ENCODE data around the gene MORC3. TPM values are rescaled to one million over a fixed set of nuclear protein-coding genes. Genes with fewer than 3 reads are reported as not detected.
"Not testable (repeated sequence)": the region's sequence is repeated elsewhere in the genome, so short reads cannot be mapped to it uniquely, and the experiment has no call there.

The MORC3 gene
- total and polyA plus RNA-seq, 8 donors = 8.0 to 95.1 (median 19.8) TPM

DNA sequence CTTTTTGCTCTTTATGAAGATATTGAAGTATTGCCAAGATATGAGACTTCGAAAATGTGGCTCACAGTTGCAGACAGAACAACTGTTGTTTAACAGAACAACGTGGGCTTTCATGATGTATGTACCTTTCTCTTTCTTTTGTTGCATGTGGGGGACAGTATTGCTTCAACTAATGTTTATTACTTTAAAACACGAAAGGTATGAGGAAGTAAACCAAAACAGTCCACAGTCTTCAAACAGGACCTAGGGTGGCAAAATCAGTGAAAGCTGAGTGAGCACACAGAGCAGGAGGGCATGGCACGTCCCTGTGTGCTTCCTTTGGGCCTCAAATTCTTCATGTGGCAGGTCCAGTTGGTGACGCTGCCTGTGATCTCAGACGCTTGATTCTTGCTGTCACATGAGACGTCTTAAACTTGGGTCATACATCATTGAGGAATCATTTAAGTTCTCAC, 57.4 kb downstream of the MORC3 start:
- no peaks in the 10 kb centered on the region for H3K9me3 ChIP-seq
- 46 to 60% (median 49%) methylated on average over 7 of the region's 7 CpGs for WGBS, 5 donors
- intact Hi-C loops (cut with DNase I; ENCODE audit: low total_unique reads) = no loop called here
- TF ChIP-seq POLR2A (IDR thresholded peaks at IDR 0.05) (no peak), EP300 (IDR thresholded peaks at IDR 0.05) (no peak), POLR2AphosphoS5 (IDR thresholded peaks at IDR 0.05) (no peak)
- TF ChIP-seq, protein P1, sequence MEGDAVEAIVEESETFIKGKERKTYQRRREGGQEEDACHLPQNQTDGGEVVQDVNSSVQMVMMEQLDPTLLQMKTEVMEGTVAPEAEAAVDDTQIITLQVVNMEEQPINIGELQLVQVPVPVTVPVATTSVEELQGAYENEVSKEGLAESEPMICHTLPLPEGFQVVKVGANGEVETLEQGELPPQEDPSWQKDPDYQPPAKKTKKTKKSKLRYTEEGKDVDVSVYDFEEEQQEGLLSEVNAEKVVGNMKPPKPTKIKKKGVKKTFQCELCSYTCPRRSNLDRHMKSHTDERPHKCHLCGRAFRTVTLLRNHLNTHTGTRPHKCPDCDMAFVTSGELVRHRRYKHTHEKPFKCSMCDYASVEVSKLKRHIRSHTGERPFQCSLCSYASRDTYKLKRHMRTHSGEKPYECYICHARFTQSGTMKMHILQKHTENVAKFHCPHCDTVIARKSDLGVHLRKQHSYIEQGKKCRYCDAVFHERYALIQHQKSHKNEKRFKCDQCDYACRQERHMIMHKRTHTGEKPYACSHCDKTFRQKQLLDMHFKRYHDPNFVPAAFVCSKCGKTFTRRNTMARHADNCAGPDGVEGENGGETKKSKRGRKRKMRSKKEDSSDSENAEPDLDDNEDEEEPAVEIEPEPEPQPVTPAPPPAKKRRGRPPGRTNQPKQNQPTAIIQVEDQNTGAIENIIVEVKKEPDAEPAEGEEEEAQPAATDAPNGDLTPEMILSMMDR (IDR thresholded peaks at IDR 0.05) = no peak
- no peaks in the 10 kb centered on the region for H3K27me3 ChIP-seq
- peak in 1 of 2 donors; percentile 38 for DNase-seq
- H3K27ac ChIP-seq = peak overlapping the region in 3 of 5 donors; percentile 7 to 38 (median 16)
- H3K4me1 ChIP-seq = peaks cover 0 to 16% (median 4%) of the 10 kb centered on the region in 4 donors
- H3K36me3 ChIP-seq = peaks cover 25 to 63% (median 62%) of the 10 kb centered on the region in 4 donors
- no peak overlapping the region for H3K4me3 ChIP-seq

DNA sequence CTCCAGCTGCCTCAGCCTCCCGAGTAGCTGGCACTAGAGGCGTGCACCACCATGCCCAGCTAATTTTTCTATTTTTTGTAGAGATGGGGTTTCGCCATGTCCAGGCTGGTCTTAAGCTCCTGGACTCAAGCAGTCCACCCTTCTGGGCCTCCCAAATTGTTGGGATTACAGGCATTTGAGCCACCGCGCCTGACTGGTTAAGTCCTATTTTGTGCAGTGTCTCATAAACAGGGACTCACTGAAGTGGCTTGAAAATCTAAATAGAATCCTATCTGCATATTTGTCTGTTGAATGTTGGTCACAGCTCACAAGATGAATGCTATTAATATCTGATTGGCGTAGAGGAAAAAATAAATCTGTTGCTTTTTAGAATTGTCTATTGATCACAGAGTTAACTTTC, 59.3 kb downstream of the MORC3 start:
- no peaks in the 10 kb centered on the region for H3K9me3 ChIP-seq
- intact Hi-C loops (cut with DNase I; ENCODE audit: low total_unique reads) = no loop called here
- H3K27me3 ChIP-seq = no peaks in the 10 kb centered on the region
- no peak overlapping the region for H3K4me3 ChIP-seq
- H3K4me1 ChIP-seq = peaks cover 0 to 21% (median 4%) of the 10 kb centered on the region in 4 donors
- no peak for DNase-seq
- peaks cover 8 to 45% (median 44%) of the 10 kb centered on the region in 4 donors for H3K36me3 ChIP-seq
- TF ChIP-seq, protein P1 (IDR thresholded peaks at IDR 0.05) = no peak
- TF ChIP-seq POLR2AphosphoS5 (IDR thresholded peaks at IDR 0.05) = no peak
- no peak for TF ChIP-seq POLR2A (IDR thresholded peaks at IDR 0.05)
- no peak for TF ChIP-seq EP300 (IDR thresholded peaks at IDR 0.05)
- 88 to 93% (median 92%) methylated on average over 5 to 6 of the region's 6 CpGs for WGBS, 5 donors
- H3K27ac ChIP-seq = no peak overlapping the region

DNA sequence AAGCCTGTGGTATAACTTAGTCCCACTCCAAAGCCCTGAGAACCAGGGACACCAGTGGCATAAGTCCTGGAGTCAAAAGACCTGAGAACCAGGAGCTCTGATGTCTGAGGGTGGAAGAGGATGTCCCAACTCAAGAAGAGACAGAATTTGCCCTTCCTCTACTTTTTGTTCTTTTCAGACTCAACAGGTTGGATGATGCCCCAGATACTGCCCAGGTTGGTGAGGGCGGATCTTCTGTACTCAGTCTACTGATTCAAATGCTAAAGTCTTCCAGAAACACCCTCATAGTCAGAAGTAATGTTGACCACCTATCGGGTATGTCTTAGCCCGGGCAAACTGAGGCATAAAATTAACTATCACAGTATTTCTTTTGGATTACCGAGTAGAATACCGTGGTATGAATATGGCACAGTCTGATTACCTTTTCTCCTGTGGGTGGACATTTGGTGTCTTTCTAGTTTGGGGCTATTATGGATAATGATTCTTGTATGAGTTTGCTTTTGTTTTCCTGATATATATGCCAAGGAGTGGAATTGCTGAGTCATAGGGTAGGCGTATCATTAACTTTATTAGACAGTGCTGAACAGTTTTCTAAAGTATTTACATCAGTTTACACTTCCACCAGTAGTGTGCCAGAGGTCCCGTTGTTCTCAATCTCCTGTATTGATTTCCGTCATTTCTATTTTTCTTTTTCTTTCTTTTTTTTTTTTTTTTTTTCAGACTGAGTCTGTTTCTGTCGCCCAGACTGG, 62.0 kb downstream of the MORC3 start:
- H3K4me3 ChIP-seq = no peak overlapping the region
- DNase-seq = no peak
- TF ChIP-seq, protein P1 (IDR thresholded peaks at IDR 0.05) = no peak
- no peak for TF ChIP-seq POLR2AphosphoS5 (IDR thresholded peaks at IDR 0.05)
- no peak for TF ChIP-seq POLR2A (IDR thresholded peaks at IDR 0.05)
- TF ChIP-seq EP300 (IDR thresholded peaks at IDR 0.05) = no peak
- no peaks in the 10 kb centered on the region for H3K9me3 ChIP-seq
- H3K27ac ChIP-seq = no peak overlapping the region
- intact Hi-C loops (cut with DNase I; ENCODE audit: low total_unique reads) = no loop called here
- no peaks in the 10 kb centered on the region for H3K27me3 ChIP-seq
- H3K4me1 ChIP-seq = peaks cover 0 to 32% (median 17%) of the 10 kb centered on the region in 4 donors
- peaks cover 0 to 18% (median 16%) of the 10 kb centered on the region in 4 donors for H3K36me3 ChIP-seq
- WGBS, 5 donors = 66 to 79% (median 71%) methylated on average over 9 of the region's 9 CpGs

DNA sequence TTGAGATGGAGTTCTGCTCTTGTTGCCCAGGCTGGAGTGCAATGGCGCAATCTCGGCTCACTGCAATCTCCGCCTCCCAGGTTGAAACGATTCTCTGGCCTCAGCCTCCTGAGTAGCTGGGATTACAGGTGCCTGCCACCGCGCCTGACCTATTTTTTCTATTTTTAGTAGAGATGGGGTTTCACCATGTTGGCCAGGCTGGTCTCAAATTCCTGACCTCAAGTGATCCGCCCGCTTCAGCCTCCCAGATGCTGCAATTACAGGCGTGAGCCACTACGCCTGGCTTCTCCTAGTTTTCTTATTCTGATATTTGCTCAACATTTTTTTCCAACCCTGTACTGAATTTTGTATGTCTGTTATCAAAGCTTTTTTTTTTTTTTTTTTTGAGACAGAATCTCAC, 62.7 kb downstream of the MORC3 start:
- 86 to 93% (median 87%) methylated on average over 10 of the region's 10 CpGs for WGBS, 5 donors
- H3K27me3 ChIP-seq; H3K27ac ChIP-seq; H3K4me3 ChIP-seq; DNase-seq; intact Hi-C loops (cut with DNase I; ENCODE audit: low total_unique reads); H3K9me3 ChIP-seq: not testable (repeated sequence)
- Histone ChIP-seq H3K36me3 (peaks cover 0 to 11% (median 9%) of the 10 kb centered on the region in 4 donors), H3K4me1 (peaks cover 0 to 26% (median 14%) of the 10 kb centered on the region in 4 donors)

DNA sequence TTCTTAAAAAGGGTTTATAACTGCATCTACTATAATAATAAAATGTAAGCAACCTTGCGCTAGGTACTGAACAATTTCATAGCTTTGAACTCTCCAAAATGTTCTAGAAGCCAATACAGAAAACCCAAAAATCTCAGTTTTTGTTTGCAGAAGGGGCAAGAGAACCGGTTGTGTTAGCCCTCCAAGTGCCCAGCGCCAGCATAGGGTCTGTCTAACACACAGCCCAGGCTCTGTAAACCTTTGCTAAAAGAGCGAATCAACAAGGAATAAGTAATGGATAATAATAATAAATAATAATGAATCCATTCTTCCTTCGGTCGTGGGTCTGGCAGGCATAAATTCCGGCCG, 64.9 kb downstream of the MORC3 start:
- intact Hi-C loops (cut with DNase I; ENCODE audit: low total_unique reads) = no loop called here
- 30 to 45% (median 34%) methylated on average over 6 to 8 of the region's 8 CpGs for WGBS, 5 donors
- H3K27ac ChIP-seq = peak overlapping the region in 1 of 5 donors; percentile 83

More for the DNA sequence above, 64.9 kb downstream of the MORC3 start:
- no peaks in the 10 kb centered on the region for H3K27me3 ChIP-seq
- TF ChIP-seq, protein P1 (IDR thresholded peaks at IDR 0.05) = no peak
- no peak for TF ChIP-seq POLR2AphosphoS5 (IDR thresholded peaks at IDR 0.05)
- TF ChIP-seq POLR2A (IDR thresholded peaks at IDR 0.05) = no peak
- no peak for TF ChIP-seq EP300 (IDR thresholded peaks at IDR 0.05)
- DNase-seq = no peak
- no peaks in the 10 kb centered on the region for H3K9me3 ChIP-seq
- peak overlapping the region; percentile 76 to 82 (median 81) for H3K4me3 ChIP-seq
- no peaks in the 10 kb centered on the region for H3K36me3 ChIP-seq
- peaks cover 0 to 23% (median 14%) of the 10 kb centered on the region in 4 donors for H3K4me1 ChIP-seq
